GM11168 (cell line): ENCODE data around the gene HEBP1.

ENCODE experiments used
- in situ Hi-C: fragments of 300-500 bp; cut with MboI; formaldehyde crosslinking; loops from one replicate; pipeline ENCODE4 v1.12.0; 2022; ENCODE audit warnings: low sequenced_read_pairs; ENCODE audit not compliant: unreplicated experiment

The HEBP1 gene

DNA sequence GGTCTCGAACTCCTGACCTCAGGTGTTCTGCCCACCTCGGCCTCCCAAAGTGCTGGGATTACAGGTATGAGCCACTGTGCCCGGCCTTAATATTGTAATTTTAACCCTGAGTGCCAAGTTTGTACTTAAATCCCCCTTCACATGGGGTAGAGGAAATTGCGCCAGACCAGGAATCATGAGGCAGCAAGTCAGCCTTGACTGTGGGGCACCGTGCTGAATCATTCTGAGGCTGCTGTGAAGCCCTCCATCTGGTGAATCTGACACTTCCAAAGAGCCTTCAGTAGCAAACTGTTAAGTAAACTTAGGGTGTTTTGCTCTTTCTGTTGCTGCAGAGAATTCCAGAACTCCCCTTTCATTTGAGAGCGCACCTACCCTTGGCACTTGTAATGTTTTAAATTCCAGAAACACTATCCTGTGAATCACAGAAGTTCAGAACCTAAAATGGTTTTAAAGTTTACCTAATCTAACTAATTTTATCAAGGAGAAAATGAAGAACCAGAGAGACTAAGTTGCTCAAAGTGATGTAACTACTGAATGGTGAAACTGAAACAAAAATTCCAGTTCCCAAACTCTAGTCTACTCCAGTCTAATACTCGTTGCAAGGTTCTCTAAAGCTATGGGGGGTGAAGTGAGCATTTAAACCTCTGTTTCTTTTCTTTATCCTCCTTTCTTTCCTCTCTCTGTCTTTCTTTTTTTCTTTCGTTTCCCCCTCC is 7.5 kb downstream of the HEBP1 start:
- in situ Hi-C loops: no loop called here

DNA sequence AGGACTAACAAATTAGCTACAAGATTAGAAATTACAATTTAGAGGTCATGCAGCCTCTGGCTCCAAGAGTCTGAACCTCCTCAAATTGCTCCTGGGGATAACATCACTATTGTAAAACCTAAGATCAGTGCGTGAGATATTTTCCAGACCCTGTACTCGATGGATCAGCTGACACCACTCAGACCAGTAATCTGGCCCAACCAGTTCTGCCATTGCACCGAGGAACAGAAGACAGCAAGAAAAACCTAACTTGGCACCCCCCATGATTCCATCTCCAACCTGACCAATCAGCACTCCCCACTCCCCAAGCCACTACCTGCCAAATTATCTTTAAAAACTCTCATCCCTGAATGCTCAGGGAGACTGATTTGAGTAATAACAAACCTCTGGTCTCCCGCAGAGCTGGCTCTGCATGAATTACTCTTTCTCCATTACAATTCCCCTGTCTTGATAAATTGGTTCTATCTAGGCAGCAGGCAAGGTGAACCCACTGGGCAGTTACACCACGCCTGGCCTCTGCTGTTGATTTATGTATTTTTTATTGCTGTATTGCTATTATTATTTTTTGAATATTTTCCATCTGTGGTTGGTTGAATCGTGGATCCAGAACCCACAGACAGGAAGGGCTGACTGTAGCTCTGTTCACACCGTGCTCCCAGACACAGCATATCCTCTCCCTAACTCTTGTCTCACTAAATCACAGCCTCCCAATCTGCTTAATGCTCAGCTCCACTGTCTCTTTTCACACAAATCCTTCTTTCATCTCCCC is 9.2 kb downstream of the HEBP1 start:
- in situ Hi-C loops: no loop called here

DNA sequence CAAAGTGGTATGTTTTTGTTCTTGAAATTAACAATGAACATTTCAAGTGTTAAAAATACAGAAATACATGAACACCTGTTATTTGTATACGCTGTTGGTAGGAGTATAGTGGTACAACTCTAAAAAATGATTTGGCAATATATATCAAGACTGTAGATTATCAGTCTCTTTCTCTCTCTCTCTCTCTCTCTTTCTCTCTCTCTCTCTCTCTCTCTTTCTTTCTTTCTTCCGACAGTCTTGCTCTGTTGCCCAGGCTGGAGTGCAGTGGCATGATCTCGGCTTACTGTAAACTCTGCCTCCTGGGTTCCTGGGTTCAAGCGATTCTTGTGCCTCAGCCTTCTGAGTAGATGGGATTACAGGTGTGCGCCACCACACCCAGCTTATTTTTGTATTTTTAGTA is 12.6 kb downstream of the HEBP1 start:
- in situ Hi-C loops: no loop called here

DNA sequence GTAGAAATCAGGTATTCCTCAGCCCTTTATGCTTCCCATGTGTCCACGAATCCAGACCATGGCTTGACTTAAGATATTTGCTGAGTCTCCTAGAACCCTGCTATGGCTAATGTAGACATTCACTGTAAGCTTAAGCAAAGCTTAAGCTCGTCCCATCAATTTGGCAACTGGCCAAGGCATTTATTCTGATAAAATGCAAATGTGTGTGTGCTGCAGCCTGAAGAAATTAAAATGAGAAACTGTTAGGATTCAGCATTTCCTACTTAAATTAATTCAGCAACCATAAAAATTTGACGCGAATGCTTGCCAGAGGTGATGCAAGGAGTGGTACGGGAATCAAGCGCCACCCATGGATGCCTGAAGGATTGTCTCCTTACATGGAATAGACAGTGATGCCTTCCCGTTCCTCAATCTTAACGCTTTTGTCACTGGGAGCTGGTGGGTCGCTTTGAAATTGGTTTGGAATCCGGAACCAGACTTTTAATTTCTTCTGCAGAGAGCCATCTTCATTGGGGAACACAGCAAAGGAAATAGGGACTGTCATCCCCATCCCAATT is 13.2 kb downstream of the HEBP1 start:
- in situ Hi-C loops: no loop called here

DNA sequence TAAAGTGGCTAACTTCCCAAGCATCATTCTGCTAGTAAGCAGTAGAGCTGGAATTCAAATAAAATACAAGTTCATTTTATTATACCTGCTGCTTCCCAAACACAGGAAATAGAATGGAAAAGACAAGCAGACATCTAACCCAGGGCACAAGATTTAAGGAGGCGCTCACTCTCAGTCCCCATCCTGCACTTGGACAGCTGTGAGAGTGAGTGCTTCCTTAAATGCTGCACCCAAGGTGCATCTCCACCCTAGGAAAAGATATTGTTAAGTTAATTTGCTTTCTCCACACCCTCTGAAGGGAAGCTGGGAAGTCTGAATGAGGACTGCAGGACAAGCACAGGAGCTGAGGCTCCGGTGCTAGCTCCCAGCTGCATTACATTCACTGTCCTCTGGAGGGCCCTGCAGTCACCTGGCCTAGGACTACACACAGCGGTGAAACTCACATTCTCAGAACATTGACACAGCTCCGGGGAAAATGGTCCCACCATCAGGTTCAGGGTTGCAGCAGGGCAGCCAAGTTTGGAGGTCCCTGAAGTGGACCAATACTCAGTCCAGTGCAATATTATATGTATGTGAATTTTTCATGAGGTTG is 14.2 kb downstream of the HEBP1 start:
- in situ Hi-C loops: no loop called here

DNA sequence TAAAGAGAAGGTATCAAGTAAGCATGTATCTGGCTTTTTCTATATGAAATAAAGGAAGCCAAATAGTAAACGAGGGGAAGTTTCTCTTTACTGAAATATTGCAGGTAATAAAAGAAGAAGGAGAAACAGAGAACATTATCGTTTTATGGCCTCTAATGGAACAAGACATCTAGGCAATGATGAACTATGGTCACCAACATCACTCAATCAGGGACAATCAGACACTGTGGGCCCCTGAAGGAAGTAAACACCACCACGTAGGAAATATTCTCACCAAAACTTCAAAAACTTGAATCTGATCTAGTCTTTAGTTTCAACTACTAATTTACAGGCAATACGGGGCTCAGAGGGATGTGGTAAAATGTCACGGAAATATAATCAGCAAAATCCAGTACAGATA is 15.9 kb downstream of the HEBP1 start:
- in situ Hi-C loops: no loop called here

DNA sequence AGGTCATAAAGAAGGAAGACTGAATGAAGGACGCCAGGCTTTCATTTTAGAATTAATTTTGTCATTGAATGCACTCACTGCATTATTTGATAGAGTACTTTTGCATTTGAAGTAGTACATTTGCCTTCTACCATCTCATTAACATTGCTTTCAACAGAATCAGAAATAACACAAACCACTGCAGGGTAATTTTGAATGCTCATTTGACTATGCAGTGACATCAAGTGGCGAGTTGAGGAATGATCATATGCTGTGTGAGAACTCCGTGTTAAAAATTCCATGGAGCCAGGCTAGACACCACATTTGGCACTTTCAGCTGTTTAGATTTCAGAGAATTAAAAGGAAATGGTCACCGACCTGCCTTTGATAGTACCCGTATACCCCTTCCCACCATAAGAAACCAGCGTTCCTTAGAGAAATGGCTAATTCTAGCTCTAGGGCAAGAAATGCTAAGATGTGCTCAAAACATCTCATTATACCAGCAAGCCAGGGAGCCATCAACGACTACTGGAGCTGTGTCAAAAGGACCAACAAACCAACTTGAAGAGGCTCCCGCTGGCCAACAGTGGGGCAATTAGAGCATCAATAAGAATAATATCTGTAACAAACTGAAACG is 16.5 kb downstream of the HEBP1 start:
- in situ Hi-C loops: no loop called here

DNA sequence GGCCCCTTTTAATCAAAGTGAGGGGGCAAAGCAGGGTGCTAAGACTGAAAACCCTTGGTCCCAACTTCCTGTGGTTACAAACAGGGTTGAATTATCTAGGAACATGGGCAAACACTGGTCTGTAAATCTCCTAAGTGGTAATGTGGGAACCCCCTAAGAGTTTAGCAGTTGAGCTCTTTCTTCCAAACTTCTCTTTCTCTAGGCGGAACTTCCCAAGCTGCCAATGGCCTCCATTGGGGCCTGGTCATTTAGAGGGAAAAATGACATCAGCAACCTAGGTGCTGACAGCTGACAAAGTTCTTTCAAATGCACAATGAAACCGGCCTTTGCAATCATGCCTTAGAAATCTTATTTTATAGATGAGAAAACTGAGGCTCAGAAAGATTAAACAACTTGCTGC is 17.7 kb downstream of the HEBP1 start:
- in situ Hi-C loops: no loop called here

DNA sequence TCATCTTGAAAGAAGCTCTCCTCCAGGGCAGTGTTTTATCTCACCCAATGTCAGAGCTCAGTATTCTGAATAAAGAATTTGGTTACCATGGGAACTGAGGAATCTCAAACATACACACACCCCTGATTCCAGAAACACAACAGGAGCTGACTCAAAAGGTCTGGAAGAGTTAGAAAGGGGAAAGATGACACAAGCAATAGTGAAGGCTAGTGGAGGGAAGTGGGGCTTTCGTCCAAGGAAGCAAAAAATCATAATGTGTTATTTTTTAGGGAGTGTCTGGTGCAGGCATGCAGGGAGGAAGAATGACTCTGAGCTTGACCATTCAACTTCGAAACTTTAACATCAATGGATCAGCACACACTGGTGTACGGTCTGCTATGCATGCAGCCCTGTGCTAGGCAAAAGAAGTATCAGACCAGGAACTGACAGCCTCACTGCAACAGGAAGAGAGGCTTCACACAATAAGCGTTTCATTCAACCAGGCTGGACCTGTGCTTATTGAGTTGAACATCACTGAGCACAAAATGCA is 20.3 kb downstream of the HEBP1 start:
- in situ Hi-C loops: no loop called here

DNA sequence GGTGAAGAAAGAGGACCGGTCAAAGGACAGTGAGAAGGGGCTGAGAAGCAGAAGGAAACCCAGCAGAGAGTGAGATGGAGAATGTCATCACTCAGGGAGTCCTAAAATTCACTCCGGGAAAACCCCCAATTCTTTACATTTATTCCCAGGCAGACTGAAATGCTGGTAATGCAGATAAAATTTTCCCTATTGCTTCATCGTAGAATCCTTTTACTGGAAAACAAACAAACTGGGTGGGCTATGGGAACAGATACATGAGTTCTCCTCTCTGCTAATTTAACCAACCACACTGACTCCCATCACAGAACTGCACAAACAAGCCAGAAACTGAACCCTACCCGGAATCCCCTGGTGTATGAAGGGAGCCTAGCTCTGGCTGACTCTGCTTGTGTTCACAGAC is 20.9 kb downstream of the HEBP1 start:
- in situ Hi-C loops: no loop called here

DNA sequence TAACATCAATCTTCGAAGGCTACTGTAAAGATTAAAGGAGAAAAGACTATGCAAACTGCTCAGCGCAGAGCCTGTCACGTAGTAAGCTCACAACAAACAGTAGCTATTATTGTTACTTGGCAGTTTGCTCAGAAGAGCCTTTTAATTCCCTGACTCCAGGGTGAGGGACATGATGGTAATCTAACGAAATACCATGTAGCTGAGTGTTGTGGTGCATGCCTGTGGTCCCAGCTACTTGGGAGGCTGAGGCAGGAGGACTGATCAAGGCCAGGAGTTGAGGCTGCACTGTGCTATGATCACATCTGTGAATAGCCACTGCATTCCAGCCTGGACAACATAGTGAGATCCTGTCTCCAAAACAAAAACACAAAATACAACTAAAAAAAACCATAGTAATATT is 22.8 kb downstream of the HEBP1 start:
- in situ Hi-C loops: no loop called here

DNA sequence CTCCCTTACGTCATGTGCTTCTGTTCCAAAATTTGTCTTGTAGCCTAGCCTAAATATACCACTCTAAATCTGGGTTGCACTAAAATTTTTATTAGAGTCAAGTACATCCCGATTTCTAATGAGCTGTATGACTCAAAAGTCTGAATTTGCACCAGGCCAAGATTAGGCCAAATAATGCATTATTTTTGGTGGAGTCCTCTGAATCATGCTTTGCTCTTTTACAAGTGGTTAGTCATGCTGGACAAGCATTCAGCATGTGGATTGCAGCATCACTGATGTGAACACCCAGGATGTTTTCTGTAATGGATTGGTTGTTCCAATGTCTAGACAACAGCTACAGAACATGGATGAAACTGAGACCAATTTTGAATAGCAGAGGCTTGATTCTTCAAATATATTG is 23.7 kb downstream of the HEBP1 start:
- in situ Hi-C loops: no loop called here

DNA sequence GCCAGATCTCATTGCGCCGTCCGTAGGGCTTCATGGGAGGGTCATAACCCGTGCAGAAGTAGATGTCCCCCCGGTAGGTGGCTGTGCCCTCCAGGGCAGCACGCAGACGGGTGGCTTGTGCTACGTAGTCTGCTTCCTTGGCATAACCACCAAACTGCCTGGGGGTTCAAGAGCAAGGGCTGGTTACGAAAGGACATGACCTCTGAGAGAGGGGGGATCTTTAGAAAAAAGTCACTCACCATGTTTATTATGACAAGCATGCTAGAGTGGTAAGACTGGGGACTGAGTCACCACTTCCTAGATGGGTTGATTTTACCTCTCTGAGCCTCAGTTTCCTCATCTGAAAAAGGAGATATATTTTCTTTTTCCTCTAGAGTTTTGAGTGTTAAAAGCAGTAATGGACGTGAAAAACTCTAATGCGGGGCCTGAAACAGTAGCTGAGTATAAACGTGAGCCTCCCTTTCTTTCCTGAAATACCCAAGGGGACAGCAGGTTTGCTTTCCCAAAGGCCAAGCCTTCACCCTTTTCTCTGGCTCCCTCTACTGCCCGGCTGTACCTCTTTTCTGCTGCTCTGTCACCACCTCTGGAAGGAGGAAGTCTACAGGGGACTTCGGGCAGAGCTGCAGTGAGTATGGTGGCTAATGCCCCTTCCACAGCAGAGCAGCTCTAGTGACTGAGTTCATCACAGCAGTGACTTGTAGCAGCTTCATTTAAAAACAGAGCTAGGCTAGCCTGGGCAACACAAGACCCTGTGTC is 24.6 kb downstream of the HEBP1 start:
- in situ Hi-C loops: no loop called here

DNA sequence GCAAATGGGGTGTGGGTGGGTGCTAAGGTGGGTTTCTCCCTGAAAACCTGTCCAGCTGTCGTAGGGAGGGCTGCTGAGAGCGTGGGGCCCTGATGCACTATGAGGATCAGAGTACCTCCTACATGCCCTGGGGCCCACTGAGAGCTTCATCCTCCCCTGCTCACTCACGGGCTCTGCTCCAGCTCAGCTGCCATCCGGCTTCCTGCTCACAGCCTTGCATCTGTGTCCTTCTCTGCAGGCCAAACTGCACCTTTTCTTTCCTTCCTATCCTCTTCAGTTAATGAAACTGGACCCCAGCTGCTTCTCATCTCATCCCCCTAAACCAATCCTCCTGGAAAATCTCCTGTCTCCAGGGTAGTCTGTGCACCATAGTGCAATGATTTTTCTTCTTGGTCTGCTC is 25.9 kb downstream of the HEBP1 start:
- in situ Hi-C loops: no loop called here

DNA sequence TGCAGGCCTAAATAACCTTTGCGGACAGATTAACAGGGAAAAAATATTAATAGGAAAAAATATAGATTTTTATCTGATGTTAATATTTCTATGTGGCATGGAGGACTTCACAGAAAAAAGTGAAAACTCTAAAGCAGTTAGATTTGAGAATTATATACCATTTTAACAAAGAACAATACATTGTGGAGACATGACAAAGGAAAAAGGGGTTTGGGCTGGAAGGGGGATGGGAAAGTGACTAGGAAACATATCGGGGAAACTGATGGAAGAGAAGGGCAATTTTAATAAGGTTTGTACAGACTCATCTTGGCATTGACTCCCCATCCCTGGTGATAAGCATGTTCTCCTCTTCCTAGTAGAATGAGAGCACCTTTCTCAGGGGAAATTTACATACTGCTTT is 27.0 kb downstream of the HEBP1 start:
- in situ Hi-C loops: no loop called here

DNA sequence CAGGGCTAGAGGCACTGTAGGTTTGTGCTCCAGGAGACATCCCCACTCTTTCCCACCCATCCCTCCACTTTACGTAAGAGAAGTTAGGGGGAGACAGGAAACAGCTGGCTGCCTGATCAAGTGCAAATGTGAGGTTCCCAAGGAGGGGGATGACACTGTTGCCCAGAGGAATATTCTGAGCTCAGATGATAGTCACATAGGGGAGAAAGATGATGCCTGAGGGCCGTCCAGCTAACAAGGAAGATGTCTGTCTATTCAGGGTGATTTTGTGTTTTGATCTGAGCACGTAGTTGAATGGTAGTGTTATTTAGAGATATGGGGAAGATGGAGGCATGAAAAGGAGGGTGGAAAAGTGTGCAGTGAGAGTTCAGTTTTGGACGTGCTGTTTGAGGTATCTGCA is 34.2 kb downstream of the HEBP1 start:
- in situ Hi-C loops: no loop called here

DNA sequence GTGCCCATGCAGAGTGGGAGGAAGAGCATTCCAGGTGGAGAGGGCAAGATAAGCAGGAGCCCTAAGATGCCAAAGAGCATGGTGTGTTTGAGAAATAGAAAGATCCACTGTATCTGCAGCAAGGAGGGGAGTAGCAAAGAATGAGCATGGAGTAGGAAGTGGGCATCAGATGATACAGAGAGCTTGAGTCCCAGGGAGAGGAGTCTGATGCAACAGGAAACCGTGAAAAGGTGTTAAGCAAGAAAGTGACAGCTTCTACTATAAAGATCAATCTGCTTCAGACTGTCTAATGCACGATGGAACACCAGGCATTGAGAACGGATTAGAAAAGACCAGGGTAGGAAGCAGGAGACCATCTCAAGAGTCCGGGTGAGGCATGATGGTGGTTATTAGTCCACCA is 35.8 kb downstream of the HEBP1 start:
- in situ Hi-C loops: no loop called here

DNA sequence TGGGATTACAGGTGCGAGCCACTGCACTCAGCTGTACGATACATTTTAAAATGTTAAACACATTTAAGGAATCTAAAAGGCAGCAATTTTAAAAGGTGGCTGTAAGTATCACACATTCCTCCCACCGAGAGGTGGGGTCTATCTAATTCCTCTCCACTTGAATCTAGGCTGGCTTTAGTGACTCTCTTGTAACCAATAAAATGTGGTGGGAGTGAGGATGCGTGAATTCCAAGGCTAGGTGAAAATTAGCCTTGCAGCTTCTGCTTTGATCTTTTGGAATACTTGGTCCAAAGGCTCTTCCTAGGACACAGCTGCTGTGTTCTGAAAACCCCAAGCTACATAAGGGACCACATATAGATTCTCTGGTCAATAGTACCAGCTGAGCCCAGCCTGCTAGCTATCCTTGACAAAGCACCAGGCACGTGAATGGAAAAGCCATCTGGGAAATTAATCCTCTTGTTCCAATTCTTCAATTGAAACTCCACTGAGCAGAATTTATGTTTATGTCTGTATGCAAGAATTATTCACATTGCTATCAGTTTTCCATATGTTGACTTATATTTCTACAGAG is 39.3 kb downstream of the HEBP1 start:
- in situ Hi-C loops: no loop called here

DNA sequence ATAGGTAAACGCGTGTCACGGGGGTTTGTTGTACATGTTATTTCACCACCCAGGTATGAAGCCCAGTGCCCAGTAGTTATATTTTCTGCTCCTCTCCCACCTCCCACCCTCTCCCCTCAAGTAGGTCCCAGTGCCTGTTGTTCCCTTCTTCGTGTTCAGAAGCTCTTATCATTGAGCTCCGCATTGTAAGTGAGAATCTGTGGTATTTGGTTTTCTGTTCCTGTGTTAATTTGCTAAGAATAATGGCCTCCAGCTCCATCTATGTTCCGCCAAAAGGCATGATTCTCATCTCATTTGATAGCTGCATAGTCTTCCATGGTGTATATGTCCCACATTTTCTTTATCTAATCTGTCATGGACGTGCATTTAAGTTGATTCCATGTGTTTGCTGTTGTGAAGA is 41.2 kb downstream of the HEBP1 start:
- in situ Hi-C loops: no loop called here
